ENCODE results near the gene COL18A1. TPM values are rescaled to one million over a fixed set of nuclear protein-coding genes. Genes with fewer than 3 reads are reported as not detected.

The COL18A1 gene
- total and polyA plus RNA-seq, 2 donors (not counting 1 experiment from before 2014, with no cell fraction given): 15.6 to 24.7 TPM

DNA sequence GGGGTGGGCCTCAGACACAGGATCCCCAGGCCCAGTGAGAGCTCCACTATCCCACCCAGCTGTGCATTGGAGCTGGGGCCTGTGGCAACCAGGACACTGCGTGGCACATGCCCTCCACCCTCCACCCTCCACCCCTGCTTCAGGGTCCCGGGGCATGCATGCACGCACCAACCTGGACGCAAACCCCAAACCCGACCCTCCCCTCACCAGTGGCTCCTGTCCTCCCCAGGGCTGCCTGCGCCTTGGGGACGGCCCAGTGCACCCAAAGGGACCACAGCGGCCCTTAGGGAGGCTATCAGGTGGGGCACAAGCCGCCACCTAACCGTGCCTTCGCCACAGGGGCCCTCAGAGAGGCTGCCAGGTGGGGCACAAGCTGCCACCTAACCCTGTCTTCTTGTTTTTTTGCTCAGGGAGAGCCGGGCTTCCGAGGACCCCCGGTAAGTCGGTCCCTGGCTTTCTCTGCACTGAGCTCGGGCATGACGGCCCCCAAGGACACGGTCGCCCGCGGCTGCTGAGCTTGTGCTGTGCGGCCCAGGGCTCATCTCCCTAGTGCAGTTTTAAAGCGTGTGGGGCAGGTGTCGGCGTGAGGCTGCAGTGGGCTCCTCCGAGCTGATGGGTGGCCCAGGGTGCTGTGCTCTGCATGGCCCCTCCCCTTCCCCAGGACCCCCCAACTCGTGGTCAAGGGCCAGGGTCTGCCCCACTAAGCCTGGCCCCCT is 89.3 kb downstream of the COL18A1 start:
- Histone ChIP-seq H3K27ac (ENCODE audit: low read length in 2 of 2) (no peak overlapping the region), H3K4me2 (replicated peaks; ENCODE audit: low read depth, low read length, poor library complexity, severe bottlenecking) (no peak overlapping the region), H3K79me2 (ENCODE audit: control insufficient read depth, insufficient read depth, low read length) (no peaks in the 10 kb centered on the region), H3K27me3 (replicated peaks in 1 of 4; ENCODE audit: control extremely low read depth in 1 of 4, control insufficient read depth in 3 of 4, insufficient read depth in 4 of 4, low read length in 3 of 4) (peaks cover 0 to 3% (median 0%) of the 10 kb centered on the region in 4 experiments), H3K4me1 (ENCODE audit: control insufficient read depth in 2 of 2, insufficient read depth in 2 of 2, low read length in 2 of 2) (no peaks in the 10 kb centered on the region), H3K4me3 (ENCODE audit: control extremely low read depth in 1 of 5, extremely low read depth in 1 of 5, insufficient read depth in 1 of 5, low read depth in 2 of 5, low read length in 4 of 5) (no peak overlapping the region), H3K9me3 (ENCODE audit: control extremely low read depth in 1 of 3, control insufficient read depth in 2 of 3, insufficient read depth in 1 of 3, low read length in 2 of 3) (no peaks in the 10 kb centered on the region), H3K9ac (ENCODE audit: low read length) (no peak overlapping the region), H4K20me1 (ENCODE audit: control insufficient read depth, insufficient read depth, low read length, poor library complexity, severe bottlenecking) (no peaks in the 10 kb centered on the region), H3K36me3 (replicated peaks in 1 of 2; ENCODE audit: control extremely low read depth in 1 of 2, control insufficient read depth in 1 of 2, extremely low read depth in 1 of 2, insufficient read depth in 2 of 2, low read length in 1 of 2) (no peaks in the 10 kb centered on the region), H2AFZ (ENCODE audit: insufficient read depth, low read depth, low read length, poor library complexity, severe bottlenecking) (no peak overlapping the region)
- Mint-ChIP-seq H3K4me1 (no peaks in the 10 kb centered on the region), H3K9me3 (ENCODE audit: insufficient read depth) (no peaks in the 10 kb centered on the region), H3K27ac (no peak overlapping the region), H3K27me3 (peaks cover 4% of the 10 kb centered on the region), H3K4me3 (no peak overlapping the region)
- WGBS (ENCODE audit: insufficient coverage): 83% methylated on average over 25 of the region's 27 CpGs
- intact Hi-C loops (cut with micrococcal nuclease): no loop called here
- ATAC-seq (ENCODE audit: low read depth) (no peak), DNase-seq (no peak)
- no peak for TF ChIP-seq EZH2 (IDR thresholded peaks at IDR 0.05; ENCODE audit: borderline replicate concordance, insufficient read depth, low read depth, low read length, poor library complexity, severe bottlenecking)
- TF ChIP-seq, protein P1, sequence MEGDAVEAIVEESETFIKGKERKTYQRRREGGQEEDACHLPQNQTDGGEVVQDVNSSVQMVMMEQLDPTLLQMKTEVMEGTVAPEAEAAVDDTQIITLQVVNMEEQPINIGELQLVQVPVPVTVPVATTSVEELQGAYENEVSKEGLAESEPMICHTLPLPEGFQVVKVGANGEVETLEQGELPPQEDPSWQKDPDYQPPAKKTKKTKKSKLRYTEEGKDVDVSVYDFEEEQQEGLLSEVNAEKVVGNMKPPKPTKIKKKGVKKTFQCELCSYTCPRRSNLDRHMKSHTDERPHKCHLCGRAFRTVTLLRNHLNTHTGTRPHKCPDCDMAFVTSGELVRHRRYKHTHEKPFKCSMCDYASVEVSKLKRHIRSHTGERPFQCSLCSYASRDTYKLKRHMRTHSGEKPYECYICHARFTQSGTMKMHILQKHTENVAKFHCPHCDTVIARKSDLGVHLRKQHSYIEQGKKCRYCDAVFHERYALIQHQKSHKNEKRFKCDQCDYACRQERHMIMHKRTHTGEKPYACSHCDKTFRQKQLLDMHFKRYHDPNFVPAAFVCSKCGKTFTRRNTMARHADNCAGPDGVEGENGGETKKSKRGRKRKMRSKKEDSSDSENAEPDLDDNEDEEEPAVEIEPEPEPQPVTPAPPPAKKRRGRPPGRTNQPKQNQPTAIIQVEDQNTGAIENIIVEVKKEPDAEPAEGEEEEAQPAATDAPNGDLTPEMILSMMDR (IDR thresholded peaks at IDR 0.05): no peak
- CTCF ChIA-PET: no interaction called here
- POLR2A ChIA-PET: no interaction called here

DNA sequence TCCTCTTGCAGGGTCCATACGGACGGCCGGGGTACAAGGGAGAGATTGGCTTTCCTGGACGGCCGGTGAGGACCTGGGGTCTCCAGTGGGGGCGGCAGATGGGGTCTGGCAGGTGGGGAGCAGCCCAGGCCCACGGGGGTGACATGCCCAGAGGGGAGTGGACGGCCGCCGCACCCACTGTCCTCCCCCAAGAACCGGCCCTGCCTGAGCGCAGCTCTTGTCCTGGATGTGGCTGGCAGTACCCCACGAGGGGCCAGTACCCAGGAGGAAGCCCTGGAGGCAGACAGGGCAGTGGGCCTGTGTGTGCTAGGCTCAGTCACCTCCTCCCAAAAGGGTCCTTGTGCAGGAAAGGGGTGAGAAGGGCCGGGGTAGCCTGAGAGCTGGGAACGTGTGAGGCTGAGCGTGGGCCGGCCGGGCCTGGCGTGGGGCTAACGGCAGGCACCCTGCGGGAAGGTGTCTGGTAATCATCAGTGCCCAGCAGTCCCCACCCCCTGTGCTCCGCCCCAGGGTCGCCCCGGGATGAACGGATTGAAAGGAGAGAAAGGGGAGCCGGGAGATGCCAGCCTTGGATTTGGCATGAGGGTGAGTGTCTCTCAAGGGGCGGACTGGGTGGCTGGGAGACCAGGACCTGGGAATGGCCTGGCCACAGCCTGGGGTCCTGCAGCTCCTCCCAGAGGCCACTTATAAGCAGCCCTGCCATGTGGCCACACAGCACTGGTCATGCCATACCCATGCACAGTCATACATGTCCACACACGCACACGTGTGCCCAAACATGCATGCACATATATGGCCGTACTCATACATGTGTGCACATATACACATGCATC is 90.1 kb downstream of the COL18A1 start:
- Mint-ChIP-seq H3K4me3 (no peak overlapping the region), H3K9me3 (ENCODE audit: insufficient read depth) (no peaks in the 10 kb centered on the region), H3K27me3 (peaks cover 4% of the 10 kb centered on the region), H3K4me1 (no peaks in the 10 kb centered on the region), H3K27ac (no peak overlapping the region)
- H4K20me1 ChIP-seq (ENCODE audit: control insufficient read depth, insufficient read depth, low read length, poor library complexity, severe bottlenecking): no peaks in the 10 kb centered on the region
- WGBS (ENCODE audit: insufficient coverage): 94% methylated on average over 30 of the region's 30 CpGs
- peaks cover 0 to 3% (median 0%) of the 10 kb centered on the region in 4 experiments for H3K27me3 ChIP-seq (replicated peaks in 1 of 4; ENCODE audit: control extremely low read depth in 1 of 4, control insufficient read depth in 3 of 4, insufficient read depth in 4 of 4, low read length in 3 of 4)
- CTCF ChIA-PET: no interaction called here
- no peak for TF ChIP-seq EZH2 (IDR thresholded peaks at IDR 0.05; ENCODE audit: borderline replicate concordance, insufficient read depth, low read depth, low read length, poor library complexity, severe bottlenecking)
- TF ChIP-seq, protein P1 (IDR thresholded peaks at IDR 0.05): no peak
- H3K79me2 ChIP-seq (ENCODE audit: control insufficient read depth, insufficient read depth, low read length): no peaks in the 10 kb centered on the region
- no peaks in the 10 kb centered on the region for H3K36me3 ChIP-seq (replicated peaks in 1 of 2; ENCODE audit: control extremely low read depth in 1 of 2, control insufficient read depth in 1 of 2, extremely low read depth in 1 of 2, insufficient read depth in 2 of 2, low read length in 1 of 2)
- H3K9ac ChIP-seq (ENCODE audit: low read length): no peak overlapping the region
- no peak overlapping the region for H2AFZ ChIP-seq (ENCODE audit: insufficient read depth, low read depth, low read length, poor library complexity, severe bottlenecking)
- H3K27ac ChIP-seq (ENCODE audit: low read length in 2 of 2): no peak overlapping the region
- H3K4me2 ChIP-seq (replicated peaks; ENCODE audit: low read depth, low read length, poor library complexity, severe bottlenecking): no peak overlapping the region
- POLR2A ChIA-PET: no interaction called here
- H3K4me1 ChIP-seq (ENCODE audit: control insufficient read depth in 2 of 2, insufficient read depth in 2 of 2, low read length in 2 of 2): no peaks in the 10 kb centered on the region
- ATAC-seq (ENCODE audit: low read depth): no peak
- intact Hi-C loops (cut with micrococcal nuclease): no loop called here
- no peak for DNase-seq
- no peaks in the 10 kb centered on the region for H3K9me3 ChIP-seq (ENCODE audit: control extremely low read depth in 1 of 3, control insufficient read depth in 2 of 3, insufficient read depth in 1 of 3, low read length in 2 of 3)
- no peak overlapping the region for H3K4me3 ChIP-seq (ENCODE audit: control extremely low read depth in 1 of 5, extremely low read depth in 1 of 5, insufficient read depth in 1 of 5, low read depth in 2 of 5, low read length in 4 of 5)
